HepG2 (cell line): Measurements from ENCODE around the gene LENEP. TPM values are rescaled to one million over a fixed set of nuclear protein-coding genes. Genes with fewer than 3 reads are reported as not detected.

Experiments used
- EEA1 ChIP-seq: sonication (generic); formaldehyde crosslinking; IDR thresholded peaks from 2 replicates; pipeline ENCODE4 v1.5.1; 2020; ENCODE audit warnings: mild to moderate bottlenecking, missing genetic modification reagents, borderline replicate concordance
- HCFC1 ChIP-seq: fragments of 150-350 bp; IDR thresholded peaks from 2 replicates; pipeline ENCODE4 v1.6.1; 2014; ENCODE audit warnings: low read depth, low read length
- HNRNPUL1 ChIP-seq: fragments of 200-400 bp; formaldehyde crosslinking; IDR thresholded peaks from 2 replicates; pipeline ENCODE4 v1.6.1; 2017; ENCODE audit warnings: low read depth, mild to moderate bottlenecking, low read length, moderate library complexity
- HOXA7 ChIP-seq: sonication (generic); formaldehyde crosslinking; IDR thresholded peaks from 2 replicates; pipeline ENCODE4 v1.8.1; 2022; ENCODE audit warnings: mild to moderate bottlenecking, missing genetic modification reagents, moderate library complexity
- NR2F6 ChIP-seq, 2 experiments: IDR thresholded peaks; 2 replicates each; pipeline ENCODE4 v1.6.1; 2016; ENCODE audit warnings: antibody characterized with exemption in 1 of 2, mild to moderate bottlenecking in 1 of 2
- RELA ChIP-seq: sonication (generic); formaldehyde crosslinking; IDR thresholded peaks from 2 replicates; pipeline ENCODE4 v1.4.0; 2020; ENCODE audit warnings: missing genetic modification reagents
- TCF7 ChIP-seq: sonication (generic); IDR thresholded peaks from 2 replicates; pipeline ENCODE4 v1.6.1; 2016; ENCODE audit warnings: antibody characterized with exemption, low read depth
- TOE1 ChIP-seq: sonication (generic); formaldehyde crosslinking; IDR thresholded peaks from 2 replicates; pipeline ENCODE4 v1.4.0; 2020; ENCODE audit warnings: mild to moderate bottlenecking, missing genetic modification reagents
- ZNF335 ChIP-seq: sonication (generic); formaldehyde crosslinking; IDR thresholded peaks from 2 replicates; pipeline ENCODE4 v1.4.0; 2020; ENCODE audit warnings: missing genetic modification reagents
- ZNF652 ChIP-seq: IDR thresholded peaks from 2 replicates; pipeline ENCODE4 v1.6.1; 2016; ENCODE audit warnings: low read depth, borderline replicate concordance
- ZNF678 ChIP-seq: sonication (generic); formaldehyde crosslinking; IDR thresholded peaks from 2 replicates; pipeline ENCODE4 v1.4.0; 2020; ENCODE audit warnings: mild to moderate bottlenecking, missing genetic modification reagents
- ZSCAN30 ChIP-seq: sonication (generic); formaldehyde crosslinking; IDR thresholded peaks from 2 replicates; pipeline ENCODE4 v1.5.0; 2020; ENCODE audit warnings: mild to moderate bottlenecking, missing genetic modification reagents
- polyA plus RNA-seq, 8 experiments: library from polyadenylated mRNA; depleted of rRNA in 3 of 8; stranded (reverse) in 7 of 8; unstranded in 1 of 8; fragments of >200 nt; fragmentation: Illumina TruSeq in 4 of 8; extraction: Trizol in 4 of 8; gene quantifications; 2 replicates each; pipeline versions ENCODE4 v1.2.1 to v1.2.3, GENCODE V29; 2011 to 2016; ENCODE audit warnings: low read depth in 4 of 8, missing spikeins in 1 of 8, mixed read lengths in 1 of 8; ENCODE audit not compliant: insufficient read depth in 1 of 8
- total RNA-seq, 5 experiments: library from RNA; depleted of rRNA; stranded (reverse); fragments of >200 nt; fragmentation: Illumina TruSeq; extraction: Trizol; gene quantifications; 2 replicates each; pipeline ENCODE4 v1.2.3, GENCODE V29; 2016; ENCODE audit warnings: low read depth in 1 of 5
- TF ChIP-seq, protein P1 (sequence below): sonication (generic); formaldehyde crosslinking; IDR thresholded peaks from 2 replicates; pipeline ENCODE4 v1.4.0; 2020; ENCODE audit warnings: missing genetic modification reagents
- TF ChIP-seq, protein P2 (sequence below): fragments of 450-650 bp; IDR thresholded peaks from 2 replicates; pipeline ENCODE4 v1.6.1; 2016
- TF ChIP-seq, protein P3 (sequence below): sonication (generic); formaldehyde crosslinking; IDR thresholded peaks from 2 replicates; pipeline ENCODE4 v1.4.0; 2020; ENCODE audit warnings: mild to moderate bottlenecking, missing genetic modification reagents, borderline replicate concordance
- TF ChIP-seq, protein P4 (sequence below): sonication (generic); formaldehyde crosslinking; IDR thresholded peaks from 2 replicates; pipeline ENCODE4 v1.4.0; 2020; ENCODE audit warnings: missing genetic modification reagents

The LENEP gene
- total and polyA plus RNA-seq, 2 of the 13 experiments (the other 11 are each of a cell fraction or from before 2014, with no cell fraction given): 0.29 TPM; not detected in 1

DNA sequence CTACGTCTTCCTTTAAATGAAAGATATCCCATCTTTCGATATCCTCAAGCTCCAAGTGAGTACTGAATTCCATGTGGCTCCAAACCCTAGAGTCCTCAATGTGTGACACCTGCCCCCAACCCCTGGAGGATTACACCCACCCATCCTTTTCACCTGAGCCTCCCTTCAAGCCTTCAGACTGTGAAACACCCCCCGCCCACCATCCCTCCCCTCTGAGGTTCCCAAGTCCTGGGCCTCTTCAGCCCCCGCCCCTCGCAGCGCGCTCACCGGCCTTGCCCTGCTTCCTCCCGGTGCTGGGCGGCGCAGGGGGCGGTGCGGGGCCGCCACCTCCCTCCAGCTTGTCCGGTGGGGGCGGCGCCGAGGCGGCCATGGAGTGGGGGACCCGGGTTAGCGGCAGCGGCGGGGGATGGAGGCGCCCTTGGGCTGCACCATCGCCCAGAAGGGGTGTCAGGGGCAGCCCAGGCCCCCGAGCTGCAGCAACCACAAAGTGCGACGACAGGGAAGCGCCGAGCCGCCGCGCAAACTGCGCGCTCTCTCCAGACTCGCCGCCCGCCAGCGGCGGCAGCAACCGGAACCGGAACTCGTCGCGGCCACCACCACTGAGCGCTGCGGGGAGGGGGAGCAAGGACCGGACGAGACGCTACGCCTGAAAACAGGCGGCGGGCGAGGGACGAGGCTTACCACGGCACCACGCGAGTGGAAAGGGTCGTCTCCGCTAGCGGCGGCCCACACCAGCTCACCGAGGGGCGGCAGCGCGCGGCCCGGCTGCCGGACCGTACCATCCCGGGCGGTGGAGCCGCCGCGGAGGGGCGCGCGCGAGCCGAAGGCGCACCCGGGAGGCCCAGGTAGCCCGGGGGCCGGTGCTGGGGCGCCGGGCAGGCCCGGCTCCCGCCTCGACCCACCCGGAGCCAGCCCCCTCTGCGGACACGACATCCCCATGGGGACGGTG is 31.9 kb upstream of the LENEP start, which contains the start of gene PYGO2 (continued):
- 0 out of 2 replicates have a peak, but pooled peaks have one; percentile 25 for TF ChIP-seq ZNF678 (CRISPR knock-in tag)
- TF ChIP-seq, protein P1, sequence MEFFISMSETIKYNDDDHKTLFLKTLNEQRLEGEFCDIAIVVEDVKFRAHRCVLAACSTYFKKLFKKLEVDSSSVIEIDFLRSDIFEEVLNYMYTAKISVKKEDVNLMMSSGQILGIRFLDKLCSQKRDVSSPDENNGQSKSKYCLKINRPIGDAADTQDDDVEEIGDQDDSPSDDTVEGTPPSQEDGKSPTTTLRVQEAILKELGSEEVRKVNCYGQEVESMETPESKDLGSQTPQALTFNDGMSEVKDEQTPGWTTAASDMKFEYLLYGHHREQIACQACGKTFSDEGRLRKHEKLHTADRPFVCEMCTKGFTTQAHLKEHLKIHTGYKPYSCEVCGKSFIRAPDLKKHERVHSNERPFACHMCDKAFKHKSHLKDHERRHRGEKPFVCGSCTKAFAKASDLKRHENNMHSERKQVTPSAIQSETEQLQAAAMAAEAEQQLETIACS (CRISPR knock-in tag): peak; percentile 34; the same call in 1 of the 2 replicates
- no peak for TF ChIP-seq TOE1
- no peak for TF ChIP-seq HNRNPUL1
- no peak for TF ChIP-seq HOXA7 (CRISPR knock-in tag)
- TF ChIP-seq, protein P2, sequence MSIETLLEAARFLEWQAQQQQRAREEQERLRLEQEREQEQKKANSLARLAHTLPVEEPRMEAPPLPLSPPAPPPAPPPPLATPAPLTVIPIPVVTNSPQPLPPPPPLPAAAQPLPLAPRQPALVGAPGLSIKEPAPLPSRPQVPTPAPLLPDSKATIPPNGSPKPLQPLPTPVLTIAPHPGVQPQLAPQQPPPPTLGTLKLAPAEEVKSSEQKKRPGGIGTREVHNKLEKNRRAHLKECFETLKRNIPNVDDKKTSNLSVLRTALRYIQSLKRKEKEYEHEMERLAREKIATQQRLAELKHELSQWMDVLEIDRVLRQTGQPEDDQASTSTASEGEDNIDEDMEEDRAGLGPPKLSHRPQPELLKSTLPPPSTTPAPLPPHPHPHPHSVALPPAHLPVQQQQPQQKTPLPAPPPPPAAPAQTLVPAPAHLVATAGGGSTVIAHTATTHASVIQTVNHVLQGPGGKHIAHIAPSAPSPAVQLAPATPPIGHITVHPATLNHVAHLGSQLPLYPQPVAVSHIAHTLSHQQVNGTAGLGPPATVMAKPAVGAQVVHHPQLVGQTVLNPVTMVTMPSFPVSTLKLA: no peak
- no peak for TF ChIP-seq ZNF652 (CRISPR knock-in tag)
- TF ChIP-seq ZNF335: no peak
- TF ChIP-seq, protein P3, sequence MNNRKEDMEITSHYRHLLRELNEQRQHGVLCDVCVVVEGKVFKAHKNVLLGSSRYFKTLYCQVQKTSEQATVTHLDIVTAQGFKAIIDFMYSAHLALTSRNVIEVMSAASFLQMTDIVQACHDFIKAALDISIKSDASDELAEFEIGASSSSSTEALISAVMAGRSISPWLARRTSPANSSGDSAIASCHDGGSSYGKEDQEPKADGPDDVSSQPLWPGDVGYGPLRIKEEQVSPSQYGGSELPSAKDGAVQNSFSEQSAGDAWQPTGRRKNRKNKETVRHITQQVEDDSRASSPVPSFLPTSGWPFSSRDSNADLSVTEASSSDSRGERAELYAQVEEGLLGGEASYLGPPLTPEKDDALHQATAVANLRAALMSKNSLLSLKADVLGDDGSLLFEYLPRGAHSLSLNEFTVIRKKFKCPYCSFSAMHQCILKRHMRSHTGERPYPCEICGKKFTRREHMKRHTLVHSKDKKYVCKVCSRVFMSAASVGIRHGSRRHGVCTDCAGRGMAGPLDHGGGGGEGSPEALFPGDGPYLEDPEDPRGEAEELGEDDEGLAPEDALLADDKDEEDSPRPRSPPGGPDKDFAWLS (CRISPR knock-in tag): no peak
- TF ChIP-seq RELA (CRISPR knock-in tag): no peak
- 0 out of 2 replicates have a peak, but pooled peaks have one; percentile 45 for TF ChIP-seq EEA1 (CRISPR knock-in tag)
- no peak for TF ChIP-seq TCF7
- TF ChIP-seq ZSCAN30 (CRISPR knock-in tag): no peak
- TF ChIP-seq, protein P4, sequence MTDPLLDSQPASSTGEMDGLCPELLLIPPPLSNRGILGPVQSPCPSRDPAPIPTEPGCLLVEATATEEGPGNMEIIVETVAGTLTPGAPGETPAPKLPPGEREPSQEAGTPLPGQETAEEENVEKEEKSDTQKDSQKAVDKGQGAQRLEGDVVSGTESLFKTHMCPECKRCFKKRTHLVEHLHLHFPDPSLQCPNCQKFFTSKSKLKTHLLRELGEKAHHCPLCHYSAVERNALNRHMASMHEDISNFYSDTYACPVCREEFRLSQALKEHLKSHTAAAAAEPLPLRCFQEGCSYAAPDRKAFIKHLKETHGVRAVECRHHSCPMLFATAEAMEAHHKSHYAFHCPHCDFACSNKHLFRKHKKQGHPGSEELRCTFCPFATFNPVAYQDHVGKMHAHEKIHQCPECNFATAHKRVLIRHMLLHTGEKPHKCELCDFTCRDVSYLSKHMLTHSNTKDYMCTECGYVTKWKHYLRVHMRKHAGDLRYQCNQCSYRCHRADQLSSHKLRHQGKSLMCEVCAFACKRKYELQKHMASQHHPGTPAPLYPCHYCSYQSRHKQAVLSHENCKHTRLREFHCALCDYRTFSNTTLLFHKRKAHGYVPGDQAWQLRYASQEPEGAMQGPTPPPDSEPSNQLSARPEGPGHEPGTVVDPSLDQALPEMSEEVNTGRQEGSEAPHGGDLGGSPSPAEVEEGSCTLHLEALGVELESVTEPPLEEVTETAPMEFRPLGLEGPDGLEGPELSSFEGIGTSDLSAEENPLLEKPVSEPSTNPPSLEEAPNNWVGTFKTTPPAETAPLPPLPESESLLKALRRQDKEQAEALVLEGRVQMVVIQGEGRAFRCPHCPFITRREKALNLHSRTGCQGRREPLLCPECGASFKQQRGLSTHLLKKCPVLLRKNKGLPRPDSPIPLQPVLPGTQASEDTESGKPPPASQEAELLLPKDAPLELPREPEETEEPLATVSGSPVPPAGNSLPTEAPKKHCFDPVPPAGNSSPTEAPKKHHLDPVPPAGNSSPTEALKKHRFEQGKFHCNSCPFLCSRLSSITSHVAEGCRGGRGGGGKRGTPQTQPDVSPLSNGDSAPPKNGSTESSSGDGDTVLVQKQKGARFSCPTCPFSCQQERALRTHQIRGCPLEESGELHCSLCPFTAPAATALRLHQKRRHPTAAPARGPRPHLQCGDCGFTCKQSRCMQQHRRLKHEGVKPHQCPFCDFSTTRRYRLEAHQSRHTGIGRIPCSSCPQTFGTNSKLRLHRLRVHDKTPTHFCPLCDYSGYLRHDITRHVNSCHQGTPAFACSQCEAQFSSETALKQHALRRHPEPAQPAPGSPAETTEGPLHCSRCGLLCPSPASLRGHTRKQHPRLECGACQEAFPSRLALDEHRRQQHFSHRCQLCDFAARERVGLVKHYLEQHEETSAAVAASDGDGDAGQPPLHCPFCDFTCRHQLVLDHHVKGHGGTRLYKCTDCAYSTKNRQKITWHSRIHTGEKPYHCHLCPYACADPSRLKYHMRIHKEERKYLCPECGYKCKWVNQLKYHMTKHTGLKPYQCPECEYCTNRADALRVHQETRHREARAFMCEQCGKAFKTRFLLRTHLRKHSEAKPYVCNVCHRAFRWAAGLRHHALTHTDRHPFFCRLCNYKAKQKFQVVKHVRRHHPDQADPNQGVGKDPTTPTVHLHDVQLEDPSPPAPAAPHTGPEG (CRISPR knock-in tag): no peak
- TF ChIP-seq NR2F6 (IDR thresholded peaks at IDR 0.05): no peak
- no peak; the same call in 1 of the 2 replicates for TF ChIP-seq NR2F6 (CRISPR knock-in tag; IDR thresholded peaks at IDR 0.05)
- TF ChIP-seq HCFC1: no peak; the same call in 1 of the 2 replicates
